H1 (cell line): ENCODE data around the gene FAM13C. TPM values are rescaled to one million over a fixed set of nuclear protein-coding genes. Genes with fewer than 3 reads are reported as not detected.

Experiments
- CHD1 ChIP-seq: IDR thresholded peaks from 2 replicates; pipeline ENCODE4 v1.6.1; 2012; ENCODE audit warnings: low read depth, low read length, improper control_type of control experiment
- HDAC6 ChIP-seq: IDR thresholded peaks from one replicate; pipeline ENCODE4 v1.7.1; 2012; ENCODE audit warnings: low read depth, mild to moderate bottlenecking, inconsistent platforms, low read length, moderate library complexity
- TBP ChIP-seq: IDR thresholded peaks from 2 replicates; pipeline ENCODE4 v1.6.1; 2011; ENCODE audit warnings: low read depth, low read length, improper control_type of control experiment
- polyA plus RNA-seq, 7 experiments: library from polyadenylated mRNA; depleted of rRNA in 3 of 7; stranded (reverse) in 5 of 7; unstranded in 2 of 7; fragments of >200 nt in 5 of 7; fragments of 200-250 nt in 2 of 7; gene quantifications; 1 replicate in 5 of 7; 2 replicates in 1 of 7; 4 replicates in 1 of 7; pipeline versions ENCODE4 v1.2.1 to v1.2.3, GENCODE V29; 2011 to 2013; ENCODE audit warnings: missing spikeins in 2 of 7, mixed read lengths in 2 of 7
- total RNA-seq: library from RNA; stranded (reverse); fragmentation: NEBNext Ultra II Directional; extraction: Animal tissue kit (Norgen Biotek cat#: 25700); gene quantifications from 2 replicates; pipeline ENCODE4 v1.2.1, GENCODE V29; 2021
- TF ChIP-seq, protein P1 (sequence below): IDR thresholded peaks from 2 replicates; pipeline ENCODE4 v1.6.1; 2012; ENCODE audit warnings: low read length, inconsistent platforms

FAM13C gene
- total and polyA plus RNA-seq, 2 of the 8 experiments (the other 6 are each of a cell fraction or from before 2014, with no cell fraction given): 0.56 to 0.62 TPM

DNA sequence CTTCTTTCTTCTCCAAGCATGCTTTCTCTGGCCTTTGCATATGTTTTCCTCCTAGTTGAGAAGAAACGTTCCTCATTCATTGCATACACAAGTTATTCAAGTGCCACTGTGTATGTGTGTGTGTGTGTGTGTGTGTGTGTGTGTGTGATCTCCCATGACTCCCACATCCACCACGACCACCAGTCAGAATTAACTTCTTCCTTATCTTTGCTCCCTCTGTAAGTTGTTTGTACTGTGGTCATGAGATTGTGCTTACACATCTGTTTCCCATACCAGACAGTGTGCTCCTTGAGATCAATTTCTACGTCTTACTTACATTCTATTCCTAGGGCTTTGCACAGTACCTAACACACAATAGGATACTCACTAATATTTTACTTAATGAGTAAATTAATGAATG, 22.4 kb upstream of the FAM13C start (continued):
- no peak for TF ChIP-seq TBP
- TF ChIP-seq, protein P1, sequence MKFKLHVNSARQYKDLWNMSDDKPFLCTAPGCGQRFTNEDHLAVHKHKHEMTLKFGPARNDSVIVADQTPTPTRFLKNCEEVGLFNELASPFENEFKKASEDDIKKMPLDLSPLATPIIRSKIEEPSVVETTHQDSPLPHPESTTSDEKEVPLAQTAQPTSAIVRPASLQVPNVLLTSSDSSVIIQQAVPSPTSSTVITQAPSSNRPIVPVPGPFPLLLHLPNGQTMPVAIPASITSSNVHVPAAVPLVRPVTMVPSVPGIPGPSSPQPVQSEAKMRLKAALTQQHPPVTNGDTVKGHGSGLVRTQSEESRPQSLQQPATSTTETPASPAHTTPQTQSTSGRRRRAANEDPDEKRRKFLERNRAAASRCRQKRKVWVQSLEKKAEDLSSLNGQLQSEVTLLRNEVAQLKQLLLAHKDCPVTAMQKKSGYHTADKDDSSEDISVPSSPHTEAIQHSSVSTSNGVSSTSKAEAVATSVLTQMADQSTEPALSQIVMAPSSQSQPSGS: no peak
- no peak for TF ChIP-seq HDAC6
- no peak for TF ChIP-seq CHD1
